Mesenteric fat pad (tissue), 1 donor: ENCODE measurements around the gene HOXB4. TPM values are rescaled to one million over a fixed set of nuclear protein-coding genes. Genes with fewer than 3 reads are reported as not detected.

Source experiments
- DNase-seq: peaks from one replicate; pipeline ENCODE4 v3.0.0-alpha.2; 2020; ENCODE audit warnings: low spot score
- total RNA-seq: library from RNA; stranded (reverse); fragmentation: NEBNext Ultra II Directional; extraction: Animal tissue kit (Norgen Biotek cat#: 25700); gene quantifications from one replicate; pipeline ENCODE4 v1.2.1, GENCODE V29; 2021
- donor health status: DM: yes; HTN: yes; CAD: no.

The HOXB4 gene
- total RNA-seq, 1 donor from 2014 or later, result 5.7 TPM

GRCh38 chr17:48561884-48562810 is 16.0 kb downstream of the HOXB4 start:
- DNase-seq, result no peak

DNA sequence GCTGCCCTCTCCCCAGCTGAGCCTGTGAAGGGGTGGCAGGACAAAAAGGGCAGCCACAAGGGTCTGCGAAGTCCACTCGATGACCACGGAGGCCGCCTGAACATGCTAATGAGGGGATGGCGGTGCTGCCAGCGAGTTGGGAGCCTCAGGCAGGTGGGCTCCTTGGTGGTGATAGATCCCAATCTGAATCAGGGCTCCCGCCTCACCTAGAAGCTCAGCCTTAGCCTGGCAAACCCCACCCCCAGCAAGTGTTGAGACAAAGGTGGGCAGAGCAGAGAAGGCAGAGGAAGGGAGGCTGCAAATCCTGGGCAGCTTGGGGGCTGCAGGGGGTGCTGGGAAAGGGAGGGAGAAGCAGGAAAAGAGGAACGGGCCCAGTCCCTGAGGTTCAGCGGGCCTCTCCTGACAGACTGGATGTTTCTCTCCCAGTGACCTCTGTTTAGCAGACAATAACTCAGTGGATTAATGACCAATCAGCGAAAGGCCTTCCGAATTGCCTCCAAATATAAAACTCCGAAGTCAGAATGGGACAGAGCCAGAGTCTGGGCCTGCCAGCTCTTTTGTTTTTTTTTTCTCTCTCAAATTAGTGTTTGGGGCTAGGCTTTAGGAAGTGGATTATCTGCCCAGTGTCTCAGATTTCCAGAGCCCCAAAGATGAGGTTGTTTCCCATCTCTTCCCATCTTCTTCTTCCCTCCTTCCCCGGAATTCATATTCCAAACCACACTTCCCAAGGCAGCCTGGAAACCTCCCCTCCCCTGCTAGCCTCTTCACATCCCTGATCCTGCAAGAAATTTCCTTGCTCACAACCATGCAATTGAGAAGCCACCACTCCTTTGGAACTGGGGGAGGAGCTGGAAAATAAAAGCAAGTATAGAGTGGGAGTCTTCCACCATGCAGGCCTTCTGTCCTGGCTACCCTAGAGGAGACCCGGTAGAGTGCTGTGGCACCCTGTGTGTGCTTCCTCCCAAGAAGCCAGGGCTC is 18.0 kb downstream of the HOXB4 start:
- no peak for DNase-seq

DNA sequence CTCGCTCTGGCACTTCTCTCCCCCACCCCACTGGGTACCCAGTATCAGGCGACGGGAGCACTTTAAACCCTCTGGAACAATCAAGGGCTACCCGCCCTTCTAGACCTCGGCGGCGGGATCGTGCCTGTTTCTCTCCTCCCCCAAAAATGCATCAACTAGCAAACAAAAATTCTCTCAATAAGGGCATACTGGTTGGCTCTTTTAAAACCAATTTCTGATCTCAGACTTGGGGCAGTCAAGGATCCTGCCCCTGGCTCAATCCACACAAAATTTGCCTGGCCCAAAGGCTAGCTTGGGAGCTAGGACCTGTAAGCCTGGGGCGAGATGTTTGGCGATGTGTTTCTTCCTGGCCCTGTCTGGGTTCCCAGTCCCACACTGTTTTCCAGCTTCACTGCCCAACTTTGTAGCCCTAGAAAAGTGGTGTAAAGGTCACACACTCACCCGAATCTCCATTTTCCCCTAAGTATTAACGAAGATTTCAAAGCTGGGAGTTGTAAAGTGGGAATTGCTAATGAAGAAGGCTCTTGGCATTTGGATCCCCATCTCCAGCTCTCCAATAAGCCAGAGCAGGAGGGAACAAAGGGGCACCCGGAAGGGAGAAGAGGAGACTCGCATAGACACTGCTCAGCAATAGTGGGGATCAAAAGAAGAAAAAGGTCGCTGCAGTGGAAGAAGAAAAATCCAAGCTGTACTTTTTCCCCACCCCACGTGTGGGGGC is 18.9 kb downstream of the HOXB4 start:
- DNase-seq, result no peak

DNA sequence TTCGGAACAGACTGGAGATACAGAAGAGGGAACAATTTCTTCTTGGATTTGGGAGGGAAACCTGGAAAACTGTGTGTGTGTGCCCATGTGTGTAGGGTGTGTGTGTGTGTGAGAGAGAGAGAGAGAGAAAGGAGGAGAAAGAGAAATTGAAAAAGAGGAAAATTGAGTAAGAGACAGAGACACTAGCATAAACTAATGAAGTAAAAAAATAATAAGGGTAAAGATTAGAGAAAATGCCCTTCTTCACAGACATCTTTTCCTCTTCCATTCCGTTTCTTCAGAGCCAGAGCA is 19.4 kb downstream of the HOXB4 start:
- no peak for DNase-seq

DNA sequence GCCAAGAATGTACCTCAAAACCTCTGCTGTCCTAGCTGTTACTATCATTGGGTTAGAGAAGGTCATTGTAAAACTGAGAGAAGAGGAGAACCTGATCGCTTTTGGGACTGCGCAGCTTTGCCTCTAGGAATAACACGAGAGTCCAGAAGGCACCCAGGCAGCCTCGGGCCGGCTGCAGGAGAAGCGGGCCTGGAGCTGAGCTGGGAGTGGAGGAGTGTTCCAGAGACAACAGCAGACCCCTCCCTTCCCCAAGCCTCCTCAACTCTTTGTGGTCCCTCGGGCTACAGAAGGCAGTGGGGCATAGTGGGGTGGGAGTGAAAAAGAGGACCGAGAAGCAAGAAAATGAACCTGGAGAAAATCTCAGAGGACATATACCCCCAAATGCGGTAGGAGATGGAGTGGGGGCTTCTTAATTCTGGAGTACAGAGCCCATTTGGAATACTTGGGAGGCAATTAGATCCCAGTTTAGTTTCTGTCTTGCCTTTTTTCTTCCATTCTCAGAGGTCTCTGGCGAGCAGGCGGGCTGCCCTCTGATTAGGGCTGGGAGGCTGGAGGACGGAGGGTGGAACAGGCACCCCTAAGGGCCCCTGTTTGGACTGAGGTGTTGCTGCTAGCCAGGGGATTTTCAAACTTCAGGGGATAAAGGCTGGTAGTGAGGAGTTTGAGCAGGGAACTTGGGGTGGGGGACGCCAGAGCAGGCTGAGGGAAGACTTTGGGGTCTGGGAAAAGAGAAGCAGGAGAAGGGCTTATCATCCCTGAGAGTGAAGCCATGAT is 19.9 kb downstream of the HOXB4 start:
- no peak for DNase-seq

- no peak for DNase-seq
Measured at GRCh38 chr17:48556576-48557401, 21.4 kb downstream of the HOXB4 start.

- no peak for DNase-seq
Measured at GRCh38 chr17:48556229-48556575, 21.9 kb downstream of the HOXB4 start.

DNA sequence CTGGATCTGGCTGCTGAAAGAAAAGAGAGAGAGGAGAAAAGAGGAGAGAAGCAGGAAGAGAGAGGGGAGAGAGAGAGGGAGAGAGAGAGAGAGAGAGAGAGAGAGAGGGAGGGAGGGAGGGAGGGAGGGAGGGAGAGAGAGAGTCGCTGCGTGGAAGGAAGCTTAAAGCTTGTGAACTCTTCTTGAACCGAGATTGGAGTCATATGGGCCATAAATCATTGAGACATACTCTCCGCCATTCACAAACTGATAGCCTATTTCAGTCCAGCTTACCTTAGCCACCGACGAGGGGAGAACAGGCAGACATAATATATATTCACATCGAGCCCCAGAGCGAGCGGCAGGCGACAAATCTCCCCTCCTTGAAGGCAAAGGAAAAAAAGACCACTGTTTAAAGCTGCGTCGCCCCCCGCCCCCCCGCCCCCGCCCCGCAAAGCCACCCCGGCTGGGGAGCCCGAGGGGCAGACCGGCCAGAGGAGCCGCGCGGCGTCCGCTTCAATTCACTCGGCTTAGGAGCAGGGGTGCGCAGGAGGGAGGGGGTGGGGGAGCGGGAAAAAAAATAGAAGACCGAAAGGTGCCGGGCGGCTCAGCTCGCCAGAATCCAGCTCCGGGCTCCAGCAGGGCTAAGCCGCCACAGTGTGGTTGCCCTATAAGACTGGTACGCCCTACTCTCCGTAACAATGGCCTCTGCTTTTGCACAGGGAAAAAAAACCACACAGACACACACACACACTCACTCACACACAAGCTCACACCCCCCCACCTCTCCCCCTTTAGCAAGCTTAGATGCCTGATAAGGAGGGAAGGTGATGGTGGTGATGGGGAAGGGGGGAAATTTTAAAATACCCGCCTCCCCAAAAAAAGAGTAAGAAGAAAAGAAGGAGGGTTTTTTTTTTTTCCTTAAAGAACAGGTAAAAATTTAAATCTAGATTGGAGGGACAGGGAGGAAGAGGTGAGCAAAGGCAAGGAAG is 22.6 kb downstream of the HOXB4 start:
- DNase-seq, result no peak

GRCh38 chr17:48554412-48555257 is 23.5 kb downstream of the HOXB4 start:
- no peak for DNase-seq

- no peak for DNase-seq
Measured at GRCh38 chr17:48553826-48554225, 24.3 kb downstream of the HOXB4 start.

- DNase-seq, result no peak
Measured at GRCh38 chr17:48553190-48553547, 25.0 kb downstream of the HOXB4 start.

GRCh38 chr17:48552466-48553189 is 25.5 kb downstream of the HOXB4 start:
- no peak for DNase-seq

- DNase-seq, result no peak
Measured at GRCh38 chr17:48551596-48552465, 26.3 kb downstream of the HOXB4 start.

DNA sequence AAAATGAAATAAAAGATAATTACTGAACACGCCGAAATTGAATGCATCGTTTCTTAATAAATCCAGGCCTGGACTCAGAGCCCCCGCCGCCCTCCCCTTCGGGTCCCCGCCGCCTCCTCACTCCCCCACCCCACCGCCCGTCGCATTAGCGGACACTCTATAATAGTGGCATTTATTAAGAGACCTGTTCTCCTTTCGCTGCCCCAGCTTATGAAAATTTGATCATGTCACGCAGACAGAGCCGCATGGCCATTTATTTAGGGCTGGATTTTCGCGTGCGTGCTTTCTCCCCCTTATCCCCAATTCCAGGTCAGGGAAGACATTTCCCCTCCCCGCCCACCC is 27.0 kb downstream of the HOXB4 start:
- no peak for DNase-seq

- DNase-seq, result no peak
Measured at GRCh38 chr17:48550502-48551213, 27.5 kb downstream of the HOXB4 start.
